SK-N-SH (cell line): Measurements from ENCODE around the gene CDKL5. TPM values are rescaled to one million over a fixed set of nuclear protein-coding genes. Genes with fewer than 3 reads are reported as not detected.

Experiments
- CTCF ChIA-PET: fragments of 300-600, 350-600 bp; formaldehyde crosslinking; extraction: SDS; loops from one replicate; lab custom pipeline; 2021; lab: Yijun Ruan, JAX
- POLR2A ChIA-PET: fragments of 350-600 bp; sonication (Branson Sonifier 250); formaldehyde crosslinking; extraction: SDS; loops from one replicate; lab custom pipeline; 2020; ENCODE audit warnings: antibody characterized with exemption, inconsistent platforms; lab: Yijun Ruan, JAX
- DNase-seq: peaks from one replicate; pipeline ENCODE4 v3.0.0; 2012
- H2AFZ ChIP-seq: fragments of 200-600 bp; sonication (generic); 2 replicates; pipeline ENCODE4 v1.8.1; 2016; ENCODE audit warnings: antibody characterized with exemption, mild to moderate bottlenecking, low read depth
- H3F3A ChIP-seq: fragments of 200-600 bp; sonication (generic); replicated peaks from 2 replicates; pipeline ENCODE3; 2016; ENCODE audit warnings: antibody characterized with exemption, mild to moderate bottlenecking; ENCODE audit not compliant: insufficient read depth
- H3K27ac ChIP-seq, 2 experiments: fragments of 200-500 bp in 1 of 2; fragments of 200-600 bp in 1 of 2; sonication (Bioruptor generic) in 1 of 2; sonication (generic), shearing (Covaris generic) in 1 of 2; 2 replicates each; pipeline versions ENCODE4 v1.5.1 to v1.6.1; 2014 to 2016; ENCODE audit warnings: low read depth in 2 of 2, inconsistent platforms in 1 of 2, low read length in 1 of 2, mild to moderate bottlenecking in 1 of 2, mixed read lengths in 1 of 2
- H3K27me3 ChIP-seq: fragments of 200-600 bp; sonication (generic), shearing (Covaris generic); 2 replicates; pipeline ENCODE4 v1.6.1; 2016; ENCODE audit warnings: mixed run types; ENCODE audit not compliant: insufficient read depth
- H3K36me3 ChIP-seq, 2 experiments: fragments of 200-500 bp in 1 of 2; fragments of 200-600 bp in 1 of 2; sonication (Bioruptor generic) in 1 of 2; sonication (generic) in 1 of 2; replicated peaks in 1 of 2; 2 replicates each; pipeline versions ENCODE3 to v1.5.1; 2014 to 2016; ENCODE audit warnings: low read length in 1 of 2, mild to moderate bottlenecking in 1 of 2; ENCODE audit not compliant: insufficient read depth in 2 of 2, control insufficient read depth in 1 of 2
- H3K4me1 ChIP-seq, 2 experiments: fragments of 200-500 bp in 1 of 2; fragments of 200-600 bp in 1 of 2; sonication (Bioruptor generic) in 1 of 2; sonication (generic), shearing (Covaris generic) in 1 of 2; 2 replicates each; pipeline versions ENCODE4 v1.5.1 to v1.6.1; 2014 to 2016; ENCODE audit warnings: low read depth in 1 of 2, low read length in 1 of 2, mixed run types in 1 of 2; ENCODE audit not compliant: insufficient read depth in 2 of 2, control insufficient read depth in 1 of 2
- H3K4me2 ChIP-seq: fragments of 200-600 bp; sonication (generic), shearing (Covaris generic); 2 replicates; pipeline ENCODE4 v1.6.1; 2017; ENCODE audit warnings: mixed run types
- H3K4me3 ChIP-seq, 2 experiments: fragments of 200-500 bp in 1 of 2; fragments of 200-600 bp in 1 of 2; sonication (Bioruptor generic) in 1 of 2; sonication (generic), shearing (Covaris generic) in 1 of 2; 2 replicates each; pipeline versions ENCODE4 v1.5.1 to v1.8.1; 2014 to 2016; ENCODE audit warnings: low read depth in 2 of 2, inconsistent platforms in 1 of 2, low read length in 1 of 2, mild to moderate bottlenecking in 1 of 2, mixed read lengths in 1 of 2, moderate library complexity in 1 of 2
- H3K79me2 ChIP-seq: fragments of 200-600 bp; sonication (generic); 2 replicates; pipeline ENCODE4 v1.8.1; 2017; ENCODE audit warnings: mild to moderate bottlenecking; ENCODE audit not compliant: insufficient read depth
- H3K9ac ChIP-seq: fragments of 200-600 bp; sonication (generic); 2 replicates; pipeline ENCODE4 v1.6.1; 2017; ENCODE audit warnings: mixed run types
- H3K9me2 ChIP-seq: fragments of 200-600 bp; sonication (generic); 2 replicates; pipeline ENCODE4 v1.6.1; 2017; ENCODE audit warnings: mixed run types
- H3K9me3 ChIP-seq: fragments of 200-600 bp; sonication (generic); 2 replicates; pipeline ENCODE4 v1.6.1; 2017; ENCODE audit warnings: mixed run types, mild to moderate bottlenecking, moderate library complexity
- H4K20me1 ChIP-seq: fragments of 200-600 bp; sonication (generic); 2 replicates; pipeline ENCODE4 v1.6.1; 2017; ENCODE audit warnings: mild to moderate bottlenecking, mixed run types; ENCODE audit not compliant: insufficient read depth
- CHD2 ChIP-seq: fragments of 150-350 bp; IDR thresholded peaks from 2 replicates; pipeline ENCODE4 v1.6.1; 2018; ENCODE audit warnings: low read length; ENCODE audit not compliant: partially characterized antibody
- CTCF ChIP-seq: fragments of 200-600 bp; sonication (generic); IDR thresholded peaks from 2 replicates; pipeline ENCODE4 v1.6.1; 2017; ENCODE audit warnings: antibody characterized with exemption, mild to moderate bottlenecking, moderate library complexity
- ELF1 ChIP-seq: IDR thresholded peaks from 2 replicates; pipeline ENCODE4 v1.4.0; 2012
- FOSL2 ChIP-seq: IDR thresholded peaks from 2 replicates; pipeline ENCODE4 v1.4.0; 2012; ENCODE audit warnings: low read depth, mild to moderate bottlenecking, moderate library complexity, borderline replicate concordance
- FOXJ3 ChIP-seq: sonication (generic); formaldehyde crosslinking; IDR thresholded peaks from 2 replicates; pipeline ENCODE4 v1.5.1; 2020; ENCODE audit warnings: mild to moderate bottlenecking, missing genetic modification reagents
- FOXM1 ChIP-seq: IDR thresholded peaks from 2 replicates; pipeline ENCODE4 v1.4.0; 2012; ENCODE audit warnings: low read depth, mild to moderate bottlenecking
- GABPA ChIP-seq: IDR thresholded peaks from 2 replicates; pipeline ENCODE4 v1.4.0; 2012; ENCODE audit warnings: low read depth, mild to moderate bottlenecking
- GATA2 ChIP-seq: sonication (generic); formaldehyde crosslinking; IDR thresholded peaks from 2 replicates; pipeline ENCODE4 v1.5.0; 2020; ENCODE audit warnings: mild to moderate bottlenecking, missing genetic modification reagents
- JUND ChIP-seq: IDR thresholded peaks from 2 replicates; pipeline ENCODE4 v1.4.0; 2012
- MXI1 ChIP-seq: IDR thresholded peaks from 2 replicates; pipeline ENCODE4 v1.6.1; 2012; ENCODE audit warnings: mild to moderate bottlenecking, low read depth, low read length, improper control_type of control experiment
- NRF1 ChIP-seq: IDR thresholded peaks from 2 replicates; pipeline ENCODE4 v1.6.1; 2012; ENCODE audit warnings: low read depth, mild to moderate bottlenecking, low read length
- REST ChIP-seq: IDR thresholded peaks from 2 replicates; pipeline ENCODE4 v1.6.1; 2012; ENCODE audit warnings: mild to moderate bottlenecking, low read depth, low read length, moderate library complexity
- RFX5 ChIP-seq: IDR thresholded peaks from 2 replicates; pipeline ENCODE4 v1.6.1; 2012; ENCODE audit warnings: mild to moderate bottlenecking, improper control_type of control experiment, low read length
- SIN3A ChIP-seq: IDR thresholded peaks from 2 replicates; pipeline ENCODE4 v1.6.1; 2012; ENCODE audit warnings: low read depth, mild to moderate bottlenecking, low read length, moderate library complexity, borderline replicate concordance
- SMC3 ChIP-seq: IDR thresholded peaks from 2 replicates; pipeline ENCODE4 v1.6.1; 2012; ENCODE audit warnings: low read depth, low read length, improper control_type of control experiment
- TAF1 ChIP-seq: IDR thresholded peaks from 2 replicates; pipeline ENCODE4 v1.6.1; 2012; ENCODE audit warnings: low read depth, mild to moderate bottlenecking, low read length, moderate library complexity, borderline replicate concordance
- TEAD4 ChIP-seq: IDR thresholded peaks from 2 replicates; pipeline ENCODE4 v1.4.0; 2012; ENCODE audit warnings: mild to moderate bottlenecking, borderline replicate concordance; ENCODE audit not compliant: insufficient read depth
- YY1 ChIP-seq: IDR thresholded peaks from 2 replicates; pipeline ENCODE4 v1.4.0; 2012; ENCODE audit warnings: low read depth, mild to moderate bottlenecking
- WGBS: methylation state at CpG from one replicate; pipeline ENCODE4 v1.1.6; 2017; ENCODE audit warnings: low lambda C conversion rate; 5-methylcytosine and 5-hydroxymethylcytosine counted together
- polyA plus RNA-seq, 3 experiments: library from polyadenylated mRNA; depleted of rRNA; stranded (reverse); fragments of >200 nt; gene quantifications; 2 replicates each; pipeline ENCODE4 v1.2.3, GENCODE V29; 2012
- TF ChIP-seq, protein P1 (sequence below): IDR thresholded peaks from 2 replicates; pipeline ENCODE4 v1.4.0; 2012; ENCODE audit warnings: low read depth, borderline replicate concordance

The CDKL5 gene
- polyA plus RNA-seq, 1 of the 3 experiments (the other 2 are of a cell fraction): 1.3 TPM

GRCh38 chrX:18471296-18471695, 45.9 kb downstream of the CDKL5 start:
- CTCF ChIA-PET: no interaction called here
- TF ChIP-seq TAF1 (no peak), SMC3 (no peak), TEAD4 (no peak), CHD2 (no peak), YY1 (no peak), MXI1 (no peak), JUND (no peak), FOXJ3 (CRISPR knock-in tag) (no peak), GABPA (no peak), REST (no peak), FOSL2 (no peak), GATA2 (CRISPR knock-in tag) (no peak), FOXM1 (no peak), SIN3A (no peak), CTCF (no peak), RFX5 (no peak), NRF1 (no peak), ELF1 (no peak)
- TF ChIP-seq, protein P1, sequence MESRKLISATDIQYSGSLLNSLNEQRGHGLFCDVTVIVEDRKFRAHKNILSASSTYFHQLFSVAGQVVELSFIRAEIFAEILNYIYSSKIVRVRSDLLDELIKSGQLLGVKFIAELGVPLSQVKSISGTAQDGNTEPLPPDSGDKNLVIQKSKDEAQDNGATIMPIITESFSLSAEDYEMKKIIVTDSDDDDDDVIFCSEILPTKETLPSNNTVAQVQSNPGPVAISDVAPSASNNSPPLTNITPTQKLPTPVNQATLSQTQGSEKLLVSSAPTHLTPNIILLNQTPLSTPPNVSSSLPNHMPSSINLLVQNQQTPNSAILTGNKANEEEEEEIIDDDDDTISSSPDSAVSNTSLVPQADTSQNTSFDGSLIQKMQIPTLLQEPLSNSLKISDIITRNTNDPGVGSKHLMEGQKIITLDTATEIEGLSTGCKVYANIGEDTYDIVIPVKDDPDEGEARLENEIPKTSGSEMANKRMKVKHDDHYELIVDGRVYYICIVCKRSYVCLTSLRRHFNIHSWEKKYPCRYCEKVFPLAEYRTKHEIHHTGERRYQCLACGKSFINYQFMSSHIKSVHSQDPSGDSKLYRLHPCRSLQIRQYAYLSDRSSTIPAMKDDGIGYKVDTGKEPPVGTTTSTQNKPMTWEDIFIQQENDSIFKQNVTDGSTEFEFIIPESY: no peak
- TF ChIP-seq, all 33 proteins: peak for 0
- Histone ChIP-seq H3K27ac (no peak overlapping the region), H2AFZ (no peak overlapping the region), H3K4me1 (peaks cover 0 to 3% of the 10 kb centered on the region in 2 experiments; a peak in 1 of 4 replicates), H3K4me3 (no peak overlapping the region), H3K27me3 (no peaks in the 10 kb centered on the region), H3K9me3 (no peaks in the 10 kb centered on the region), H3K9ac (no peak overlapping the region), H4K20me1 (no peaks in the 10 kb centered on the region), H3K9me2 (no peaks in the 10 kb centered on the region), H3F3A (no peaks in the 10 kb centered on the region), H3K36me3 (no peaks in the 10 kb centered on the region), H3K79me2 (no peaks in the 10 kb centered on the region), H3K4me2 (no peak overlapping the region)
- DNase-seq: no peak
- WGBS: 53% methylated on average over 2 of the region's 2 CpGs
- POLR2A ChIA-PET: no interaction called here
